ENCODE measurements around the gene AHDC1. TPM values are rescaled to one million over a fixed set of nuclear protein-coding genes. Genes with fewer than 3 reads are reported as not detected.

The AHDC1 gene
- total and polyA plus RNA-seq, 8 donors = 10.4 to 27.5 (median 14.9) TPM

GRCh38 chr1:27561124-27561899 lies 42.6 kb downstream of the AHDC1 start:
- H3K4me3 ChIP-seq = no peak overlapping the region
- TF ChIP-seq CTCF (IDR thresholded peaks at IDR 0.05) = no peak
- H3K27me3 ChIP-seq = no peaks in the 10 kb centered on the region
- no peak for DNase-seq
- H3K36me3 ChIP-seq = no peaks in the 10 kb centered on the region
- 71 to 75% methylated on average over 9 of the region's 9 CpGs for WGBS, 2 donors
- peaks cover 25 to 54% (median 31%) of the 10 kb centered on the region in 3 donors for H3K4me1 ChIP-seq
- intact Hi-C loops (cut with DNase I) = loop anchor here in 1 of 3 donors (2.0 kb wide), 1 partner anchor 43 kb away; the partner anchor contains the start of gene AHDC1
- H3K27ac ChIP-seq = peak overlapping the region in 2 of 4 donors; percentile 30 to 44
- no peaks in the 10 kb centered on the region for H3K9me3 ChIP-seq
- FAIRE-seq = no peak
- ATAC-seq = no peak

- Histone ChIP-seq H3K36me3 (no peaks in the 10 kb centered on the region), H3K27ac (peak overlapping the region in 2 of 4 donors; percentile 30 to 44), H3K9me3 (no peaks in the 10 kb centered on the region), H3K4me3 (no peak overlapping the region), H3K4me1 (peaks cover 22 to 48% (median 24%) of the 10 kb centered on the region in 3 donors), H3K27me3 (no peaks in the 10 kb centered on the region)
- no peak for TF ChIP-seq CTCF (IDR thresholded peaks at IDR 0.05)
- intact Hi-C loops (cut with DNase I) = loop anchor here in 1 of 3 donors (2.0 kb wide), 1 partner anchor 44 kb away; the partner anchor contains the start of gene AHDC1
- no peak for ATAC-seq
- no peak for FAIRE-seq
- DNase-seq = no peak
- 66 to 69% methylated on average over 13 of the region's 13 CpGs for WGBS, 2 donors
Observed at GRCh38 chr1:27560268-27561123, 43.4 kb downstream of the AHDC1 start.

- no peak for FAIRE-seq
- no peak overlapping the region for H3K4me3 ChIP-seq
- no peaks in the 10 kb centered on the region for H3K27me3 ChIP-seq
- no peaks in the 10 kb centered on the region for H3K9me3 ChIP-seq
- intact Hi-C loops (cut with DNase I) = loop anchor here in 2 of 3 donors (2.0 to 10.0 kb wide), 3 partner anchors 43 to 105 kb away; partner anchors contain the start of gene AHDC1 (in 2 of the 2)
- peak overlapping the region in 2 of 4 donors; percentile 11 to 70 for H3K27ac ChIP-seq
- H3K36me3 ChIP-seq = no peaks in the 10 kb centered on the region
- ATAC-seq = no peak
- peak in 1 of 6 donors; percentile 9 for DNase-seq
- 77 to 78% methylated on average over 8 of the region's 8 CpGs for whole genome bisulfite sequencing, 2 donors
- peaks cover 13 to 38% (median 14%) of the 10 kb centered on the region in 3 donors for H3K4me1 ChIP-seq
- no peak for TF ChIP-seq CTCF (IDR thresholded peaks at IDR 0.05)
Observed at GRCh38 chr1:27559466-27560030, 44.4 kb downstream of the AHDC1 start.

GRCh38 chr1:27557596-27558340 lies 46.2 kb downstream of the AHDC1 start:
- Histone ChIP-seq H3K4me1 (peaks cover 0 to 21% (median 4%) of the 10 kb centered on the region in 3 donors), H3K9me3 (no peaks in the 10 kb centered on the region), H3K27me3 (no peaks in the 10 kb centered on the region), H3K4me3 (no peak overlapping the region), H3K36me3 (peaks cover 0 to 2% (median 0%) of the 10 kb centered on the region in 3 donors), H3K27ac (peak overlapping the region; percentile 28 to 73 (median 62))
- ATAC-seq = peak in 3 of 4 donors; percentile 0 to 2 (median 1)
- TF ChIP-seq CTCF (IDR thresholded peaks at IDR 0.05) = no peak
- peak in 2 of 6 donors; percentile 42 to 72 for DNase-seq
- FAIRE-seq = no peak
- 52 to 61% methylated on average over 11 of the region's 11 CpGs for WGBS, 2 donors
- intact Hi-C loops (cut with DNase I) = loop anchor here in 2 of 3 donors (5.0 to 10.0 kb wide), 2 partner anchors 45 to 107 kb away; partner anchors contain the start of gene AHDC1 (in 1 of the 2)

Data from pancreas (tissue), 10 donors.